Measurements from ENCODE around the gene FGD2.
"Not testable (repeated sequence)": the region's sequence is repeated elsewhere in the genome, so short reads cannot be mapped to it uniquely, and the experiment has no call there.

FGD2 gene

GRCh38 chr6:37058984-37059343 is 53.5 kb downstream of the FGD2 start:
- not testable (repeated sequence) for DNase-seq (ENCODE audit: low read depth in 2 of 2)

- peak; percentile 90 to 91 for DNase-seq (ENCODE audit: low read depth in 2 of 2)
Observed at GRCh38 chr6:37059344-37060194, 54.1 kb downstream of the FGD2 start.

- DNase-seq (ENCODE audit: low read depth in 2 of 2): no peak
Observed at GRCh38 chr6:37060195-37060559, 54.7 kb downstream of the FGD2 start.

GRCh38 chr6:37061157-37061804 is 55.8 kb downstream of the FGD2 start:
- DNase-seq (ENCODE audit: low read depth in 2 of 2): no peak

GRCh38 chr6:37062424-37062823 is 57.0 kb downstream of the FGD2 start:
- no peak for DNase-seq (ENCODE audit: low read depth in 2 of 2)

- DNase-seq (ENCODE audit: low read depth in 2 of 2): no peak
Observed at GRCh38 chr6:37068356-37069270, 63.2 kb downstream of the FGD2 start.

GRCh38 chr6:37069639-37070038 is 64.2 kb downstream of the FGD2 start:
- DNase-seq (ENCODE audit: low read depth in 2 of 2): no peak

- no peak for DNase-seq (ENCODE audit: low read depth in 2 of 2)
Observed at GRCh38 chr6:37072526-37072925, 67.1 kb downstream of the FGD2 start.

- DNase-seq (ENCODE audit: low read depth in 2 of 2): peak; percentile 46 to 55
Observed at GRCh38 chr6:37074053-37074827, 68.8 kb downstream of the FGD2 start.

GRCh38 chr6:37077191-37077904 is 71.9 kb downstream of the FGD2 start:
- no peak for DNase-seq (ENCODE audit: low read depth in 2 of 2)

- DNase-seq (ENCODE audit: low read depth in 2 of 2): peak; percentile 97 to 98
Observed at GRCh38 chr6:37077905-37078296, 72.4 kb downstream of the FGD2 start.
